ENCODE results near the gene YRDC. TPM values are rescaled to one million over a fixed set of nuclear protein-coding genes. Genes with fewer than 3 reads are reported as not detected.

The YRDC gene
- total and polyA plus RNA-seq, 2 of the 13 experiments (the other 11 are each of a cell fraction or from before 2014, with no cell fraction given): 27.5 to 29.2 TPM

GRCh38 chr1:37764414-37764825, 43.6 kb downstream of the YRDC start (continued):
- TF ChIP-seq ZNF576 (CRISPR knock-in tag; IDR thresholded peaks at IDR 0.05): peak; percentile 35; the same call in 1 of the 2 replicates
- peak; percentile 80 for TF ChIP-seq HHEX (CRISPR knock-in tag; IDR thresholded peaks at IDR 0.05)
- TF ChIP-seq ZNF883 (CRISPR knock-in tag; IDR thresholded peaks at IDR 0.05; ENCODE audit: not compliant biosample characterization): peak; percentile 99
- peak; percentile 91 for TF ChIP-seq FOSL1 (CRISPR knock-in tag; IDR thresholded peaks at IDR 0.05; ENCODE audit: borderline replicate concordance)
- TF ChIP-seq ZBTB3 (CRISPR knock-in tag; IDR thresholded peaks at IDR 0.05; ENCODE audit: borderline replicate concordance, low read depth): peak; percentile 85; the same call in 1 of the 2 replicates
- peak; percentile 99 for TF ChIP-seq MAF1 (CRISPR knock-in tag; IDR thresholded peaks at IDR 0.05; ENCODE audit: borderline replicate concordance)
- peak; percentile 88 for TF ChIP-seq ZNF740 (CRISPR knock-in tag; IDR thresholded peaks at IDR 0.05)
- no peak for TF ChIP-seq SRF (IDR thresholded peaks at IDR 0.05; ENCODE audit: low read depth, low read length)
- TF ChIP-seq ZBTB7B (CRISPR knock-in tag; IDR thresholded peaks at IDR 0.05): peak; percentile 99
- peak; percentile 69; the same call in 1 of the 2 replicates for TF ChIP-seq KAT7 (CRISPR knock-in tag; IDR thresholded peaks at IDR 0.05; ENCODE audit: borderline replicate concordance)
- TF ChIP-seq MIXL1 (CRISPR knock-in tag; IDR thresholded peaks at IDR 0.05): peak; percentile 96
- TF ChIP-seq ZNF510 (CRISPR knock-in tag; IDR thresholded peaks at IDR 0.05; ENCODE audit: low read depth): peak; percentile 84; the same call in 1 of the 2 replicates
- TF ChIP-seq GATA4 (IDR thresholded peaks at IDR 0.05; ENCODE audit: borderline replicate concordance, low read depth): no peak
- no peak for TF ChIP-seq BHLHE40 (IDR thresholded peaks at IDR 0.05; ENCODE audit: low read length)
- no peak for TF ChIP-seq FOXK2 (IDR thresholded peaks at IDR 0.05)
- TF ChIP-seq SP140L (CRISPR knock-in tag; IDR thresholded peaks at IDR 0.05; ENCODE audit: borderline replicate concordance): peak; percentile 100
- peak; percentile 99 for TF ChIP-seq KLF15 (CRISPR knock-in tag; IDR thresholded peaks at IDR 0.05; ENCODE audit: borderline replicate concordance)
- no peak for TF ChIP-seq AGO1 (IDR thresholded peaks at IDR 0.05; ENCODE audit: low read depth, low read length, poor library complexity, severe bottlenecking)
- TF ChIP-seq ZNF768 (CRISPR knock-in tag; IDR thresholded peaks at IDR 0.05): peak; percentile 95
- 0 out of 2 replicates have a peak, but pooled peaks have one; percentile 63 for TF ChIP-seq AKAP8 (CRISPR knock-in tag; IDR thresholded peaks at IDR 0.05)
- TF ChIP-seq ZNF577 (CRISPR knock-in tag; IDR thresholded peaks at IDR 0.05; ENCODE audit: borderline replicate concordance, low read depth): peak; percentile 90; the same call in 1 of the 2 replicates
- peak; percentile 98 for TF ChIP-seq ZBTB43 (CRISPR knock-in tag; conservative IDR thresholded peaks at IDR 0.05)
- no peak for TF ChIP-seq IKZF1 (IDR thresholded peaks at IDR 0.05)
- TF ChIP-seq JARID2 (CRISPR knock-in tag; IDR thresholded peaks at IDR 0.05; ENCODE audit: insufficient replicate concordance): peak; percentile 99
- TF ChIP-seq NFIC (IDR thresholded peaks at IDR 0.05; ENCODE audit: low read length): no peak
- no peak for TF ChIP-seq RAD51 (IDR thresholded peaks at IDR 0.05; ENCODE audit: borderline replicate concordance)
- no peak; the same call in 1 of the 2 replicates for TF ChIP-seq PAXIP1 (CRISPR knock-in tag; conservative IDR thresholded peaks at IDR 0.05)
- TF ChIP-seq ZNF496 (CRISPR knock-in tag; IDR thresholded peaks at IDR 0.05; ENCODE audit: insufficient replicate concordance): peak; percentile 32

Measured in HepG2 (cell line).